SK-N-SH (cell line): Measurements from ENCODE around the gene IGF1R. TPM values are rescaled to one million over a fixed set of nuclear protein-coding genes. Genes with fewer than 3 reads are reported as not detected.

Source experiments
- CTCF ChIA-PET: fragments of 300-600, 350-600 bp; formaldehyde crosslinking; extraction: SDS; loops from one replicate; lab custom pipeline; 2021; lab: Yijun Ruan, JAX
- POLR2A ChIA-PET: fragments of 350-600 bp; sonication (Branson Sonifier 250); formaldehyde crosslinking; extraction: SDS; loops from one replicate; lab custom pipeline; 2020; ENCODE audit warnings: antibody characterized with exemption, inconsistent platforms; lab: Yijun Ruan, JAX
- DNase-seq: peaks from one replicate; pipeline ENCODE4 v3.0.0; 2012
- H2AFZ ChIP-seq: fragments of 200-600 bp; sonication (generic); 2 replicates; pipeline ENCODE4 v1.8.1; 2016; ENCODE audit warnings: antibody characterized with exemption, mild to moderate bottlenecking, low read depth
- H3F3A ChIP-seq: fragments of 200-600 bp; sonication (generic); replicated peaks from 2 replicates; pipeline ENCODE3; 2016; ENCODE audit warnings: antibody characterized with exemption, mild to moderate bottlenecking; ENCODE audit not compliant: insufficient read depth
- H3K27ac ChIP-seq, 2 experiments: fragments of 200-500 bp in 1 of 2; fragments of 200-600 bp in 1 of 2; sonication (Bioruptor generic) in 1 of 2; sonication (generic), shearing (Covaris generic) in 1 of 2; 2 replicates each; pipeline versions ENCODE4 v1.5.1 to v1.6.1; 2014 to 2016; ENCODE audit warnings: low read depth in 2 of 2, inconsistent platforms in 1 of 2, low read length in 1 of 2, mild to moderate bottlenecking in 1 of 2, mixed read lengths in 1 of 2
- H3K27me3 ChIP-seq: fragments of 200-600 bp; sonication (generic), shearing (Covaris generic); 2 replicates; pipeline ENCODE4 v1.6.1; 2016; ENCODE audit warnings: mixed run types; ENCODE audit not compliant: insufficient read depth
- H3K36me3 ChIP-seq, 2 experiments: fragments of 200-500 bp in 1 of 2; fragments of 200-600 bp in 1 of 2; sonication (Bioruptor generic) in 1 of 2; sonication (generic) in 1 of 2; replicated peaks in 1 of 2; 2 replicates each; pipeline versions ENCODE3 to v1.5.1; 2014 to 2016; ENCODE audit warnings: low read length in 1 of 2, mild to moderate bottlenecking in 1 of 2; ENCODE audit not compliant: insufficient read depth in 2 of 2, control insufficient read depth in 1 of 2
- H3K4me1 ChIP-seq, 2 experiments: fragments of 200-500 bp in 1 of 2; fragments of 200-600 bp in 1 of 2; sonication (Bioruptor generic) in 1 of 2; sonication (generic), shearing (Covaris generic) in 1 of 2; 2 replicates each; pipeline versions ENCODE4 v1.5.1 to v1.6.1; 2014 to 2016; ENCODE audit warnings: low read depth in 1 of 2, low read length in 1 of 2, mixed run types in 1 of 2; ENCODE audit not compliant: insufficient read depth in 2 of 2, control insufficient read depth in 1 of 2
- H3K4me2 ChIP-seq: fragments of 200-600 bp; sonication (generic), shearing (Covaris generic); 2 replicates; pipeline ENCODE4 v1.6.1; 2017; ENCODE audit warnings: mixed run types
- H3K4me3 ChIP-seq, 2 experiments: fragments of 200-500 bp in 1 of 2; fragments of 200-600 bp in 1 of 2; sonication (Bioruptor generic) in 1 of 2; sonication (generic), shearing (Covaris generic) in 1 of 2; 2 replicates each; pipeline versions ENCODE4 v1.5.1 to v1.8.1; 2014 to 2016; ENCODE audit warnings: low read depth in 2 of 2, inconsistent platforms in 1 of 2, low read length in 1 of 2, mild to moderate bottlenecking in 1 of 2, mixed read lengths in 1 of 2, moderate library complexity in 1 of 2
- H3K79me2 ChIP-seq: fragments of 200-600 bp; sonication (generic); 2 replicates; pipeline ENCODE4 v1.8.1; 2017; ENCODE audit warnings: mild to moderate bottlenecking; ENCODE audit not compliant: insufficient read depth
- H3K9ac ChIP-seq: fragments of 200-600 bp; sonication (generic); 2 replicates; pipeline ENCODE4 v1.6.1; 2017; ENCODE audit warnings: mixed run types
- H3K9me2 ChIP-seq: fragments of 200-600 bp; sonication (generic); 2 replicates; pipeline ENCODE4 v1.6.1; 2017; ENCODE audit warnings: mixed run types
- H3K9me3 ChIP-seq: fragments of 200-600 bp; sonication (generic); 2 replicates; pipeline ENCODE4 v1.6.1; 2017; ENCODE audit warnings: mixed run types, mild to moderate bottlenecking, moderate library complexity
- H4K20me1 ChIP-seq: fragments of 200-600 bp; sonication (generic); 2 replicates; pipeline ENCODE4 v1.6.1; 2017; ENCODE audit warnings: mild to moderate bottlenecking, mixed run types; ENCODE audit not compliant: insufficient read depth
- CHD2 ChIP-seq: fragments of 150-350 bp; IDR thresholded peaks from 2 replicates; pipeline ENCODE4 v1.6.1; 2018; ENCODE audit warnings: low read length; ENCODE audit not compliant: partially characterized antibody
- ELF1 ChIP-seq: IDR thresholded peaks from 2 replicates; pipeline ENCODE4 v1.4.0; 2012
- FOXM1 ChIP-seq: IDR thresholded peaks from 2 replicates; pipeline ENCODE4 v1.4.0; 2012; ENCODE audit warnings: low read depth, mild to moderate bottlenecking
- GABPA ChIP-seq: IDR thresholded peaks from 2 replicates; pipeline ENCODE4 v1.4.0; 2012; ENCODE audit warnings: low read depth, mild to moderate bottlenecking
- GATA2 ChIP-seq: sonication (generic); formaldehyde crosslinking; IDR thresholded peaks from 2 replicates; pipeline ENCODE4 v1.5.0; 2020; ENCODE audit warnings: mild to moderate bottlenecking, missing genetic modification reagents
- JUND ChIP-seq: IDR thresholded peaks from 2 replicates; pipeline ENCODE4 v1.4.0; 2012
- MEF2A ChIP-seq: IDR thresholded peaks from 2 replicates; pipeline ENCODE4 v1.4.0; 2012; ENCODE audit warnings: low read depth, borderline replicate concordance
- MXI1 ChIP-seq: IDR thresholded peaks from 2 replicates; pipeline ENCODE4 v1.6.1; 2012; ENCODE audit warnings: mild to moderate bottlenecking, low read depth, low read length, improper control_type of control experiment
- PBX3 ChIP-seq: IDR thresholded peaks from 2 replicates; pipeline ENCODE4; 2012
- POLR2AphosphoS5 ChIP-seq: IDR thresholded peaks from 2 replicates; pipeline ENCODE4 v1.6.1; 2012; ENCODE audit warnings: low read depth, low read length
- RAD21 ChIP-seq: IDR thresholded peaks from 2 replicates; pipeline ENCODE4 v1.6.1; 2012; ENCODE audit warnings: mild to moderate bottlenecking, low read length
- RFX5 ChIP-seq: IDR thresholded peaks from 2 replicates; pipeline ENCODE4 v1.6.1; 2012; ENCODE audit warnings: mild to moderate bottlenecking, improper control_type of control experiment, low read length
- RXRA ChIP-seq: IDR thresholded peaks from 2 replicates; pipeline ENCODE4 v1.4.0; 2012; ENCODE audit warnings: low read depth, mild to moderate bottlenecking, borderline replicate concordance
- SIN3A ChIP-seq: IDR thresholded peaks from 2 replicates; pipeline ENCODE4 v1.6.1; 2012; ENCODE audit warnings: low read depth, mild to moderate bottlenecking, low read length, moderate library complexity, borderline replicate concordance
- TAF1 ChIP-seq: IDR thresholded peaks from 2 replicates; pipeline ENCODE4 v1.6.1; 2012; ENCODE audit warnings: low read depth, mild to moderate bottlenecking, low read length, moderate library complexity, borderline replicate concordance
- TCF12 ChIP-seq: IDR thresholded peaks from 2 replicates; pipeline ENCODE4 v1.4.0; 2012
- TEAD4 ChIP-seq: IDR thresholded peaks from 2 replicates; pipeline ENCODE4 v1.4.0; 2012; ENCODE audit warnings: mild to moderate bottlenecking, borderline replicate concordance; ENCODE audit not compliant: insufficient read depth
- USF1 ChIP-seq: IDR thresholded peaks from 2 replicates; pipeline ENCODE4 v1.4.0; 2012; ENCODE audit warnings: low read depth, borderline replicate concordance
- WGBS: methylation state at CpG from one replicate; pipeline ENCODE4 v1.1.6; 2017; ENCODE audit warnings: low lambda C conversion rate; 5-methylcytosine and 5-hydroxymethylcytosine counted together
- polyA plus RNA-seq, 3 experiments: library from polyadenylated mRNA; depleted of rRNA; stranded (reverse); fragments of >200 nt; gene quantifications; 2 replicates each; pipeline ENCODE4 v1.2.3, GENCODE V29; 2012
- TF ChIP-seq, protein P1 (sequence below): IDR thresholded peaks from 2 replicates; pipeline ENCODE4 v1.6.1; 2012; ENCODE audit warnings: mild to moderate bottlenecking, low read depth, low read length, moderate library complexity

The IGF1R gene
- polyA plus RNA-seq, 1 of the 3 experiments (the other 2 are of a cell fraction): 9.5 TPM

- TF ChIP-seq RAD21 (no peak), POLR2AphosphoS5 (no peak), GABPA (no peak)
- TF ChIP-seq, all 33 proteins: peak for 0
These were observed 332.5 kb downstream of the IGF1R start (continued) for GRCh38 chr15:98980899-98981228.

DNA sequence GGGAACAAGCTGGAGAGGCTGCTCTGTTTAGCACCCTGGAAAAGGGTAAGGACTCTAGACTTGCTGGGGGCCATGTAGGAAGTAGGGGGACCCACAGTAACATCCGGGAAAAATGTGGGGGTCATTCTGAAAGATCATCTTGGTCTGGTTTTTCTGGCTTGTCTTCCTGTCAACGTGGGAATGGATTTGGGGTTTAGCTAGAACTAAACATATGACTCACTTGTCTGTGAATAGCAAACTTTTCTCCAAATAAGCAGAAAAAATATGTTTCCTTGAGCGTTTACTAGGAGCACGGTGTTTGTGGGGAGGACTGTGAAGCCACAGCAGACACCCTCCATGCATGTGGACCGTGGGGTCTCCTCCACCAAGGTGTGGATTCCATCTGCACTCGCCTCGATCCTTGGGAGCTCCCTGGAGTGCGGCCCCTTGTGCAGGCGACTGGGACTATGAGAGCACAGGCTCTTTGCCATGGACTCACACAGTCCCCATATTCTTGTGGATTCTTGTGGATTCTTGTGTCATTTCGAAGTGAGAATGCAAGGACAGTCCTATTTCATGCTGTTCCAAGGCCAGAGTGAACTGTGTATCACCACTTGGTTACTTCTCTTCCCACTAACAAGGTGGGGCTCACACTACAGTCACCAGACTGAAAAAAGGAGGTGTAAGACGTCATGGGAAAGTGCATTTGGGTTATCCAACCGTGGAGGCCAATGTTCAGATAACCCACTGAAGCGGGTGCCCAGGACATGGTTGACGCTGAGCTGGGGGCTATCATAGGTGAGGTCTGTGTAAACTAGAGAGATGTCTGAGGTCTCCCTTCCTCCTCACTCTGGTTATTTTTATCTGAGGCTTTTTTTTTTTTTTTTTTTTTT is 333.7 kb downstream of the IGF1R start:
- no peak overlapping the region for H2AFZ ChIP-seq
- H3K4me2 ChIP-seq: no peak overlapping the region
- H3K27ac ChIP-seq: no peak overlapping the region
- no peaks in the 10 kb centered on the region for H3K36me3 ChIP-seq
- no peaks in the 10 kb centered on the region for H4K20me1 ChIP-seq
- H3K79me2 ChIP-seq: no peaks in the 10 kb centered on the region
- H3F3A ChIP-seq: peaks cover 3% of the 10 kb centered on the region
- ChIA-PET POLR2A (no interaction called here), CTCF (no interaction called here)
- no peak overlapping the region for H3K9ac ChIP-seq
- no peaks in the 10 kb centered on the region for H3K27me3 ChIP-seq
- no peak for DNase-seq
- no peaks in the 10 kb centered on the region for H3K9me2 ChIP-seq
- WGBS: 70% methylated on average over 14 of the region's 14 CpGs
- H3K4me3 ChIP-seq: no peak overlapping the region
- no peak for TF ChIP-seq MXI1
- no peak for TF ChIP-seq JUND
- TF ChIP-seq TAF1: no peak
- no peak for TF ChIP-seq RFX5
- TF ChIP-seq USF1: no peak
- no peak for TF ChIP-seq GATA2 (CRISPR knock-in tag)
- TF ChIP-seq PBX3: no peak
- TF ChIP-seq, protein P1, sequence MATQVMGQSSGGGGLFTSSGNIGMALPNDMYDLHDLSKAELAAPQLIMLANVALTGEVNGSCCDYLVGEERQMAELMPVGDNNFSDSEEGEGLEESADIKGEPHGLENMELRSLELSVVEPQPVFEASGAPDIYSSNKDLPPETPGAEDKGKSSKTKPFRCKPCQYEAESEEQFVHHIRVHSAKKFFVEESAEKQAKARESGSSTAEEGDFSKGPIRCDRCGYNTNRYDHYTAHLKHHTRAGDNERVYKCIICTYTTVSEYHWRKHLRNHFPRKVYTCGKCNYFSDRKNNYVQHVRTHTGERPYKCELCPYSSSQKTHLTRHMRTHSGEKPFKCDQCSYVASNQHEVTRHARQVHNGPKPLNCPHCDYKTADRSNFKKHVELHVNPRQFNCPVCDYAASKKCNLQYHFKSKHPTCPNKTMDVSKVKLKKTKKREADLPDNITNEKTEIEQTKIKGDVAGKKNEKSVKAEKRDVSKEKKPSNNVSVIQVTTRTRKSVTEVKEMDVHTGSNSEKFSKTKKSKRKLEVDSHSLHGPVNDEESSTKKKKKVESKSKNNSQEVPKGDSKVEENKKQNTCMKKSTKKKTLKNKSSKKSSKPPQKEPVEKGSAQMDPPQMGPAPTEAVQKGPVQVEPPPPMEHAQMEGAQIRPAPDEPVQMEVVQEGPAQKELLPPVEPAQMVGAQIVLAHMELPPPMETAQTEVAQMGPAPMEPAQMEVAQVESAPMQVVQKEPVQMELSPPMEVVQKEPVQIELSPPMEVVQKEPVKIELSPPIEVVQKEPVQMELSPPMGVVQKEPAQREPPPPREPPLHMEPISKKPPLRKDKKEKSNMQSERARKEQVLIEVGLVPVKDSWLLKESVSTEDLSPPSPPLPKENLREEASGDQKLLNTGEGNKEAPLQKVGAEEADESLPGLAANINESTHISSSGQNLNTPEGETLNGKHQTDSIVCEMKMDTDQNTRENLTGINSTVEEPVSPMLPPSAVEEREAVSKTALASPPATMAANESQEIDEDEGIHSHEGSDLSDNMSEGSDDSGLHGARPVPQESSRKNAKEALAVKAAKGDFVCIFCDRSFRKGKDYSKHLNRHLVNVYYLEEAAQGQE: no peak
- no peak for TF ChIP-seq MEF2A
- no peak for TF ChIP-seq TEAD4
- TF ChIP-seq ELF1: no peak
- no peak for TF ChIP-seq TCF12
- TF ChIP-seq SIN3A: no peak
- no peak for TF ChIP-seq GABPA
- no peak for TF ChIP-seq FOXM1
- TF ChIP-seq CHD2: no peak
- TF ChIP-seq RXRA: no peak
- no peaks in the 10 kb centered on the region for H3K4me1 ChIP-seq
- no peaks in the 10 kb centered on the region for H3K9me3 ChIP-seq
